GM23248 (cell line): Measurements from ENCODE around the gene CFLAR.

Experiments used
- EZH2 ChIP-seq: fragments of 200-600 bp; sonication (generic); IDR thresholded peaks from 2 replicates; pipeline ENCODE4 v1.6.1; 2018; ENCODE audit warnings: antibody characterized with exemption, mild to moderate bottlenecking; ENCODE audit not compliant: insufficient read depth, poor library complexity, severe bottlenecking
- EZH2phosphoT487 ChIP-seq: fragments of 200-600 bp; sonication (generic); IDR thresholded peaks from 2 replicates; pipeline ENCODE4 v1.6.1; 2018; ENCODE audit warnings: antibody characterized with exemption, moderate library complexity, mild to moderate bottlenecking, low read depth; ENCODE audit not compliant: insufficient read depth

GRCh38 chr2:201216918-201217317, 101.0 kb downstream of the CFLAR start:
- no peak for TF ChIP-seq EZH2phosphoT487
- TF ChIP-seq EZH2 = no peak
